IPS-15b (cell line): ENCODE data around the gene B2M.

Experiments
- H3K27me3 ChIP-seq: one replicate; pipeline ENCODE4 v1.6.1; 2013; ENCODE audit warnings: low read length; ENCODE audit not compliant: control insufficient read depth, insufficient read depth
- H3K36me3 ChIP-seq: one replicate; pipeline ENCODE4 v1.6.1; 2013; ENCODE audit warnings: low read length; ENCODE audit not compliant: control insufficient read depth, insufficient read depth
- H3K4me1 ChIP-seq: one replicate; pipeline ENCODE4 v1.6.1; 2013; ENCODE audit warnings: mild to moderate bottlenecking, low read length; ENCODE audit not compliant: control insufficient read depth, insufficient read depth
- H3K4me3 ChIP-seq: one replicate; pipeline ENCODE4 v1.5.1; 2013; ENCODE audit warnings: low read depth, low read length
- H3K9ac ChIP-seq: one replicate; pipeline ENCODE4 v1.6.1; 2013; ENCODE audit warnings: low read depth, mild to moderate bottlenecking, low read length
- H3K9me3 ChIP-seq: one replicate; pipeline ENCODE4 v1.6.1; 2013; ENCODE audit warnings: mild to moderate bottlenecking, low read length; ENCODE audit not compliant: control insufficient read depth, insufficient read depth

Gene B2M

DNA sequence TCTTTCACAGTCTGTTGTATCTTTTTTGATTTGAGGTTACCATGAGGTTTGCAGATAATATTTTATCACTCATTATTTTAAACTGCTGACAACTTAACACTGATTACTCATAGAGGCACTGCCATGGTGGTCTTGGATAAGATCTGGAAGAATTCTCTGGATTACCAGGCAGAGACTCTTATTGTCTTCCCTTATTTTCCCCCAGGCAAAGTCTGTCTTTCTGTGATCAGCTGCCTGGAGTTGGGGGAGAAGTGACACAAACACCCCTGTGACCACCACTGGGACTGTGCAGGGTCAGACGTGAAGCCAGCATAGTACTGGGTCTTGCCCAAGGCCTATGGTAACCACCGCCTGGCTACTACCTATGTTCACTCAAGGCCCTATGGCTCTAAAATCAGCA, 4.9 kb upstream of the B2M start:
- H3K36me3 ChIP-seq: no peaks in the 10 kb centered on the region
- no peaks in the 10 kb centered on the region for H3K9me3 ChIP-seq
- no peaks in the 10 kb centered on the region for H3K4me1 ChIP-seq
- no peak overlapping the region for H3K9ac ChIP-seq
- H3K27me3 ChIP-seq: no peaks in the 10 kb centered on the region
- H3K4me3 ChIP-seq: no peak overlapping the region

DNA sequence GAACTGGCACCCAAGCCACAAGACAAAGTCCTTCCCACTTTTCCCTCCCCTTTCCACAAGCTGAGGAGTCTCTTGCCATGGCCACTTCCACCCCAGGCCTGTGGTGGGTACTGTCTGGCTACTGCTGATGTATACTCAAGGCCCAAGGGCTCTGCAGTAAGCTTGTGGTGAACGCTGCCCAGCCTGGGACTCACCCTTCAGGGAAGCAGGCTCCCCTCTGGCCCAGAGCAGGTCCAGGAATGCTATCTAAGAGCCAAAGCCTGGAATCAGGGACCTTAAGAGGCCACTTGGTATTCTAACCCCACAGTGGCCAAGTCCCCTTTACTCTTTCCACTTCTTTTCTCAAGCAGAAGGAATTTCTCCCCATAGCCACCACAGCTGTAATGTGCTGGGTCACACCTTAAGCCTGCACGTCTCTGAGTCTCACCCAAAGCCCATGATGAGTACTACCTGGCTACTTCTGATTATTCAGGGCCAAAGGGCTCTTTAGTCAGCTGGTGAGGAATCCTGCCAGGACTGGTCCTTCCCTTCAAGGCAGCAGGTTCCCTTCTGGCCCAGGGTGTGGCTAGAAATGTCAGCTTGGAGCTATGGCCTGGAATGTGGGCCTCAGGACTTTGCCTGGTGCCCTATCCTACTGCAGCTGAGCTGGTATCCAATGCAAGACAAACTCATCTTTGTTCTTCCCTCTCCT, 4.2 kb upstream of the B2M start:
- Histone ChIP-seq H3K4me1 (no peaks in the 10 kb centered on the region), H3K9me3 (no peaks in the 10 kb centered on the region), H3K9ac (no peak overlapping the region), H3K36me3 (no peaks in the 10 kb centered on the region), H3K4me3 (no peak overlapping the region), H3K27me3 (peaks cover 1% of the 10 kb centered on the region)

DNA sequence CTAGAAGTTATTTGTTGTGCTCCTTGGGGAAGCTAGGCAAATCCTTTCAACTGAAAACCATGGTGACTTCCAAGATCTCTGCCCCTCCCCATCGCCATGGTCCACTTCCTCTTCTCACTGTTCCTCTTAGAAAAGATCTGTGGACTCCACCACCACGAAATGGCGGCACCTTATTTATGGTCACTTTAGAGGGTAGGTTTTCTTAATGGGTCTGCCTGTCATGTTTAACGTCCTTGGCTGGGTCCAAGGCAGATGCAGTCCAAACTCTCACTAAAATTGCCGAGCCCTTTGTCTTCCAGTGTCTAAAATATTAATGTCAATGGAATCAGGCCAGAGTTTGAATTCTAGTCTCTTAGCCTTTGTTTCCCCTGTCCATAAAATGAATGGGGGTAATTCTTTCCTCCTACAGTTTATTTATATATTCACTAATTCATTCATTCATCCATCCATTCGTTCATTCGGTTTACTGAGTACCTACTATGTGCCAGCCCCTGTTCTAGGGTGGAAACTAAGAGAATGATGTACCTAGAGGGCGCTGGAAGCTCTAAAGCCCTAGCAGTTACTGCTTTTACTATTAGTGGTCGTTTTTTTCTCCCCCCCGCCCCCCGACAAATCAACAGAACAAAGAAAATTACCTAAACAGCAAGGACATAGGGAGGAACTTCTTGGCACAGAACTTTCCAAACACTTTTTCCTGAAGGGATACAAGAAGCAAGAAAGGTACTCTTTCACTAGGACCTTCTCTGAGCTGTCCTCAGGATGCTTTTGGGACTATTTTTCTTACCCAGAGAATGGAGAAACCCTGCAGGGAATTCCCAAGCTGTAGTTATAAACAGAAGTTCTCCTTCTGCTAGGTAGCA, 851 bp upstream of the B2M start:
- Histone ChIP-seq H3K9me3 (no peaks in the 10 kb centered on the region), H3K9ac (peak overlapping the region; percentile 56), H3K4me1 (no peaks in the 10 kb centered on the region)

DNA sequence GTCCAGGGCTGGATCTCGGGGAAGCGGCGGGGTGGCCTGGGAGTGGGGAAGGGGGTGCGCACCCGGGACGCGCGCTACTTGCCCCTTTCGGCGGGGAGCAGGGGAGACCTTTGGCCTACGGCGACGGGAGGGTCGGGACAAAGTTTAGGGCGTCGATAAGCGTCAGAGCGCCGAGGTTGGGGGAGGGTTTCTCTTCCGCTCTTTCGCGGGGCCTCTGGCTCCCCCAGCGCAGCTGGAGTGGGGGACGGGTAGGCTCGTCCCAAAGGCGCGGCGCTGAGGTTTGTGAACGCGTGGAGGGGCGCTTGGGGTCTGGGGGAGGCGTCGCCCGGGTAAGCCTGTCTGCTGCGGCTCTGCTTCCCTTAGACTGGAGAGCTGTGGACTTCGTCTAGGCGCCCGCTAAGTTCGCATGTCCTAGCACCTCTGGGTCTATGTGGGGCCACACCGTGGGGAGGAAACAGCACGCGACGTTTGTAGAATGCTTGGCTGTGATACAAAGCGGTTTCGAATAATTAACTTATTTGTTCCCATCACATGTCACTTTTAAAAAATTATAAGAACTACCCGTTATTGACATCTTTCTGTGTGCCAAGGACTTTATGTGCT, 527 bp downstream of the B2M start:
- Histone ChIP-seq H3K36me3 (peaks cover 8% of the 10 kb centered on the region), H3K4me3 (peak overlapping the region; percentile 91), H3K9me3 (no peaks in the 10 kb centered on the region), H3K4me1 (no peaks in the 10 kb centered on the region), H3K9ac (peak overlapping the region; percentile 79), H3K27me3 (peaks cover 4% of the 10 kb centered on the region)

More for the DNA sequence above, 851 bp upstream of the B2M start:
- Histone ChIP-seq H3K36me3 (no peaks in the 10 kb centered on the region), H3K4me3 (peak overlapping the region; percentile 91), H3K27me3 (peaks cover 4% of the 10 kb centered on the region)

DNA sequence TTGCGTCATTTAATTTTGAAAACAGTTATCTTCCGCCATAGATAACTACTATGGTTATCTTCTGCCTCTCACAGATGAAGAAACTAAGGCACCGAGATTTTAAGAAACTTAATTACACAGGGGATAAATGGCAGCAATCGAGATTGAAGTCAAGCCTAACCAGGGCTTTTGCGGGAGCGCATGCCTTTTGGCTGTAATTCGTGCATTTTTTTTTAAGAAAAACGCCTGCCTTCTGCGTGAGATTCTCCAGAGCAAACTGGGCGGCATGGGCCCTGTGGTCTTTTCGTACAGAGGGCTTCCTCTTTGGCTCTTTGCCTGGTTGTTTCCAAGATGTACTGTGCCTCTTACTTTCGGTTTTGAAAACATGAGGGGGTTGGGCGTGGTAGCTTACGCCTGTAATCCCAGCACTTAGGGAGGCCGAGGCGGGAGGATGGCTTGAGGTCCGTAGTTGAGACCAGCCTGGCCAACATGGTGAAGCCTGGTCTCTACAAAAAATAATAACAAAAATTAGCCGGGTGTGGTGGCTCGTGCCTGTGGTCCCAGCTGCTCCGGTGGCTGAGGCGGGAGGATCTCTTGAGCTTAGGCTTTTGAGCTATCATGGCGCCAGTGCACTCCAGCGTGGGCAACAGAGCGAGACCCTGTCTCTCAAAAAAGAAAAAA, 1.2 kb downstream of the B2M start:
- H3K4me1 ChIP-seq: no peaks in the 10 kb centered on the region
- H3K4me3 ChIP-seq: peak overlapping the region; percentile 91
- H3K9ac ChIP-seq: no peak overlapping the region
- peaks cover 8% of the 10 kb centered on the region for H3K36me3 ChIP-seq
- H3K27me3 ChIP-seq: peaks cover 4% of the 10 kb centered on the region
- H3K9me3 ChIP-seq: no peaks in the 10 kb centered on the region

DNA sequence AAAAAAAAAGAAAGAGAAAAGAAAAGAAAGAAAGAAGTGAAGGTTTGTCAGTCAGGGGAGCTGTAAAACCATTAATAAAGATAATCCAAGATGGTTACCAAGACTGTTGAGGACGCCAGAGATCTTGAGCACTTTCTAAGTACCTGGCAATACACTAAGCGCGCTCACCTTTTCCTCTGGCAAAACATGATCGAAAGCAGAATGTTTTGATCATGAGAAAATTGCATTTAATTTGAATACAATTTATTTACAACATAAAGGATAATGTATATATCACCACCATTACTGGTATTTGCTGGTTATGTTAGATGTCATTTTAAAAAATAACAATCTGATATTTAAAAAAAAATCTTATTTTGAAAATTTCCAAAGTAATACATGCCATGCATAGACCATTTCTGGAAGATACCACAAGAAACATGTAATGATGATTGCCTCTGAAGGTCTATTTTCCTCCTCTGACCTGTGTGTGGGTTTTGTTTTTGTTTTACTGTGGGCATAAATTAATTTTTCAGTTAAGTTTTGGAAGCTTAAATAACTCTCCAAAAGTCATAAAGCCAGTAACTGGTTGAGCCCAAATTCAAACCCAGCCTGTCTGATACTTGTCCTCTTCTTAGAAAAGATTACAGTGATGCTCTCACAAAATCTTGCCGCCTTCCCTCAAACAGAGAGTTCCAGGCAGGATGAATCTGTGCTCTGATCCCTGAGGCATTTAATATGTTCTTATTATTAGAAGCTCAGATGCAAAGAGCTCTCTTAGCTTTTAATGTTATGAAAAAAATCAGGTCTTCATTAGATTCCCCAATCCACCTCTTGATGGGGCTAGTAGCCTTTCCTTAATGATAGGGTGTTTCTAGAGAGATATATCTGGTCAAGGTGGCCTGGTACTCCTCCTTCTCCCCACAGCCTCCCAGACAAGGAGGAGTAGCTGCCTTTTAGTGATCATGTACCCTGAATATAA, 2.0 kb downstream of the B2M start:
- Histone ChIP-seq H3K9ac (no peak overlapping the region), H3K4me1 (no peaks in the 10 kb centered on the region)

DNA sequence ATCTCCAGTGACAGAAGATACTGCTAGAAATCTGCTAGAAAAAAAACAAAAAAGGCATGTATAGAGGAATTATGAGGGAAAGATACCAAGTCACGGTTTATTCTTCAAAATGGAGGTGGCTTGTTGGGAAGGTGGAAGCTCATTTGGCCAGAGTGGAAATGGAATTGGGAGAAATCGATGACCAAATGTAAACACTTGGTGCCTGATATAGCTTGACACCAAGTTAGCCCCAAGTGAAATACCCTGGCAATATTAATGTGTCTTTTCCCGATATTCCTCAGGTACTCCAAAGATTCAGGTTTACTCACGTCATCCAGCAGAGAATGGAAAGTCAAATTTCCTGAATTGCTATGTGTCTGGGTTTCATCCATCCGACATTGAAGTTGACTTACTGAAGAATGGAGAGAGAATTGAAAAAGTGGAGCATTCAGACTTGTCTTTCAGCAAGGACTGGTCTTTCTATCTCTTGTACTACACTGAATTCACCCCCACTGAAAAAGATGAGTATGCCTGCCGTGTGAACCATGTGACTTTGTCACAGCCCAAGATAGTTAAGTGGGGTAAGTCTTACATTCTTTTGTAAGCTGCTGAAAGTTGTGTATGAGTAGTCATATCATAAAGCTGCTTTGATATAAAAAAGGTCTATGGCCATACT, 4.0 kb downstream of the B2M start:
- Histone ChIP-seq H3K4me3 (no peak overlapping the region), H3K9ac (no peak overlapping the region), H3K27me3 (peaks cover 4% of the 10 kb centered on the region), H3K36me3 (peaks cover 8% of the 10 kb centered on the region), H3K9me3 (no peaks in the 10 kb centered on the region), H3K4me1 (no peaks in the 10 kb centered on the region)

More for the DNA sequence above, 2.0 kb downstream of the B2M start:
- no peaks in the 10 kb centered on the region for H3K9me3 ChIP-seq
- peaks cover 4% of the 10 kb centered on the region for H3K27me3 ChIP-seq
- H3K36me3 ChIP-seq: peaks cover 8% of the 10 kb centered on the region
- H3K4me3 ChIP-seq: peak overlapping the region; percentile 91

DNA sequence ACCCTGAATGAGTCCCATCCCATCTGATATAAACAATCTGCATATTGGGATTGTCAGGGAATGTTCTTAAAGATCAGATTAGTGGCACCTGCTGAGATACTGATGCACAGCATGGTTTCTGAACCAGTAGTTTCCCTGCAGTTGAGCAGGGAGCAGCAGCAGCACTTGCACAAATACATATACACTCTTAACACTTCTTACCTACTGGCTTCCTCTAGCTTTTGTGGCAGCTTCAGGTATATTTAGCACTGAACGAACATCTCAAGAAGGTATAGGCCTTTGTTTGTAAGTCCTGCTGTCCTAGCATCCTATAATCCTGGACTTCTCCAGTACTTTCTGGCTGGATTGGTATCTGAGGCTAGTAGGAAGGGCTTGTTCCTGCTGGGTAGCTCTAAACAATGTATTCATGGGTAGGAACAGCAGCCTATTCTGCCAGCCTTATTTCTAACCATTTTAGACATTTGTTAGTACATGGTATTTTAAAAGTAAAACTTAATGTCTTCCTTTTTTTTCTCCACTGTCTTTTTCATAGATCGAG, 4.5 kb downstream of the B2M start:
- Histone ChIP-seq H3K4me1 (no peaks in the 10 kb centered on the region), H3K27me3 (peaks cover 4% of the 10 kb centered on the region), H3K9me3 (no peaks in the 10 kb centered on the region), H3K4me3 (no peak overlapping the region), H3K36me3 (peaks cover 8% of the 10 kb centered on the region), H3K9ac (no peak overlapping the region)

DNA sequence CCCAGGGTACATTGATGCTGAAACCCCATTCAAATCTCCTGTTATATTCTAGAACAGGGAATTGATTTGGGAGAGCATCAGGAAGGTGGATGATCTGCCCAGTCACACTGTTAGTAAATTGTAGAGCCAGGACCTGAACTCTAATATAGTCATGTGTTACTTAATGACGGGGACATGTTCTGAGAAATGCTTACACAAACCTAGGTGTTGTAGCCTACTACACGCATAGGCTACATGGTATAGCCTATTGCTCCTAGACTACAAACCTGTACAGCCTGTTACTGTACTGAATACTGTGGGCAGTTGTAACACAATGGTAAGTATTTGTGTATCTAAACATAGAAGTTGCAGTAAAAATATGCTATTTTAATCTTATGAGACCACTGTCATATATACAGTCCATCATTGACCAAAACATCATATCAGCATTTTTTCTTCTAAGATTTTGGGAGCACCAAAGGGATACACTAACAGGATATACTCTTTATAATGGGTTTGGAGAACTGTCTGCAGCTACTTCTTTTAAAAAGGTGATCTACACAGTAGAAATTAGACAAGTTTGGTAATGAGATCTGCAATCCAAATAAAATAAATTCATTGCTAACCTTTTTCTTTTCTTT, 5.8 kb downstream of the B2M start:
- Histone ChIP-seq H3K9ac (no peak overlapping the region), H3K36me3 (peaks cover 8% of the 10 kb centered on the region), H3K4me1 (no peaks in the 10 kb centered on the region)

More for the DNA sequence above, 5.8 kb downstream of the B2M start:
- no peaks in the 10 kb centered on the region for H3K9me3 ChIP-seq
- no peak overlapping the region for H3K4me3 ChIP-seq
- H3K27me3 ChIP-seq: peaks cover 3% of the 10 kb centered on the region
